Astrocyte (in vitro differentiated cells and primary cell): ENCODE results near the gene TIMM21. TPM values are rescaled to one million over a fixed set of nuclear protein-coding genes. Genes with fewer than 3 reads are reported as not detected.

Experiments
- DNase-seq: peaks from one replicate; pipeline ENCODE4 v3.0.0-alpha.2; 2010; ENCODE audit warnings: low read depth
- FAIRE-seq: peaks from 2 replicates; lab custom pipeline; 2011; peaks lifted over from hg19 to GRCh38; lab: Jason Lieb, UNC
- H2AFZ ChIP-seq: 2 replicates; pipeline ENCODE4 v1.6.0; 2012; ENCODE audit warnings: low read depth, low read length, inconsistent platforms
- H3K27ac ChIP-seq: 2 replicates; pipeline ENCODE4 v1.5.1; 2011; ENCODE audit warnings: low read depth, low read length, inconsistent platforms
- H3K27me3 ChIP-seq: 2 replicates; pipeline ENCODE4 v1.6.0; 2011; ENCODE audit warnings: low read length, inconsistent platforms; ENCODE audit not compliant: insufficient read depth
- H3K36me3 ChIP-seq: 2 replicates; pipeline ENCODE4 v1.5.1; 2011; ENCODE audit warnings: low read length, inconsistent platforms; ENCODE audit not compliant: insufficient read depth
- H3K4me1 ChIP-seq: 2 replicates; pipeline ENCODE4 v1.5.1; 2011; ENCODE audit warnings: low read length, inconsistent platforms; ENCODE audit not compliant: insufficient read depth
- H3K4me2 ChIP-seq: 2 replicates; pipeline ENCODE4 v1.6.0; 2012; ENCODE audit warnings: low read length, inconsistent platforms
- H3K4me3 ChIP-seq: 2 replicates; pipeline ENCODE4 v1.5.1; 2011; ENCODE audit warnings: low read depth, mild to moderate bottlenecking, low read length, inconsistent platforms; ENCODE audit not compliant: insufficient read depth
- H3K79me2 ChIP-seq: 2 replicates; pipeline ENCODE4 v1.6.0; 2012; ENCODE audit warnings: mild to moderate bottlenecking, low read length, inconsistent platforms; ENCODE audit not compliant: insufficient read depth
- H3K9ac ChIP-seq: 2 replicates; pipeline ENCODE4 v1.6.0; 2012; ENCODE audit warnings: mild to moderate bottlenecking, low read length, inconsistent platforms
- H3K9me3 ChIP-seq: 2 replicates; pipeline ENCODE4 v1.5.1; 2012; ENCODE audit warnings: low read depth, mild to moderate bottlenecking, low read length, inconsistent platforms; ENCODE audit not compliant: insufficient read depth
- H4K20me1 ChIP-seq: 2 replicates; pipeline ENCODE4 v1.6.0; 2012; ENCODE audit warnings: low read length, inconsistent platforms; ENCODE audit not compliant: insufficient read depth
- H3K27ac Mint-ChIP-seq: one replicate; pipeline ENCODE4 v1.8.0; 2021; ENCODE audit warnings: mild to moderate bottlenecking, mixed read lengths; ENCODE audit not compliant: unreplicated experiment
- H3K27me3 Mint-ChIP-seq: one replicate; pipeline ENCODE4 v1.8.0; 2021; ENCODE audit warnings: low read depth, mixed read lengths; ENCODE audit not compliant: unreplicated experiment
- H3K36me3 Mint-ChIP-seq: one replicate; pipeline ENCODE4 v1.8.0; 2021; ENCODE audit warnings: low read depth, mixed read lengths; ENCODE audit not compliant: unreplicated experiment
- H3K4me1 Mint-ChIP-seq: one replicate; pipeline ENCODE4 v1.8.0; 2021; ENCODE audit warnings: low read depth, mixed read lengths; ENCODE audit not compliant: unreplicated experiment
- H3K4me3 Mint-ChIP-seq: one replicate; pipeline ENCODE4 v1.8.0; 2021; ENCODE audit warnings: mild to moderate bottlenecking, moderate library complexity, mixed read lengths; ENCODE audit not compliant: unreplicated experiment
- H3K9me3 Mint-ChIP-seq: one replicate; pipeline ENCODE4 v1.8.0; 2021; ENCODE audit warnings: mild to moderate bottlenecking, mixed read lengths; ENCODE audit not compliant: unreplicated experiment
- CTCF ChIP-seq: IDR thresholded peaks from 2 replicates; pipeline ENCODE4 v1.5.1; 2011; ENCODE audit warnings: low read depth, mild to moderate bottlenecking, inconsistent platforms, low read length, moderate library complexity; ENCODE audit not compliant: insufficient read depth
- EZH2 ChIP-seq: IDR thresholded peaks from 2 replicates; pipeline ENCODE4 v1.6.1; 2012; ENCODE audit warnings: mild to moderate bottlenecking, low read length, inconsistent platforms; ENCODE audit not compliant: insufficient read depth
- total RNA-seq: library from RNA; stranded (reverse); gene quantifications from 2 replicates; pipeline ENCODE4 v1.2.1, GENCODE V29; 2021

Gene TIMM21
- total RNA-seq, 1 donor from 2014 or later, result 25.1 TPM

GRCh38 chr18:74191577-74191976 lies 43.3 kb downstream of the TIMM21 start:
- H3K36me3 Mint-ChIP-seq, result no peaks in the 10 kb centered on the region
- H3K4me1 ChIP-seq, result peaks cover 5% of the 10 kb centered on the region
- H3K9me3 ChIP-seq, result no peaks in the 10 kb centered on the region
- no peak overlapping the region for H3K9ac ChIP-seq
- H3K79me2 ChIP-seq, result no peaks in the 10 kb centered on the region
- TF ChIP-seq EZH2 (no peak), CTCF (no peak)
- no peak overlapping the region for H2AFZ ChIP-seq
- DNase-seq (no peak), FAIRE-seq (no peak)
- H3K27me3 Mint-ChIP-seq, result peaks cover 13% of the 10 kb centered on the region
- peaks cover 1% of the 10 kb centered on the region for H3K4me1 Mint-ChIP-seq
- no peaks in the 10 kb centered on the region for H4K20me1 ChIP-seq
- H3K36me3 ChIP-seq, result no peaks in the 10 kb centered on the region
- H3K4me3 Mint-ChIP-seq, result no peak overlapping the region
- no peak overlapping the region for H3K4me3 ChIP-seq
- no peaks in the 10 kb centered on the region for H3K27me3 ChIP-seq
- no peak overlapping the region for H3K4me2 ChIP-seq
- H3K27ac ChIP-seq, result no peak overlapping the region
- H3K9me3 Mint-ChIP-seq, result no peaks in the 10 kb centered on the region
- H3K27ac Mint-ChIP-seq, result no peak overlapping the region

- Histone ChIP-seq H3K4me2 (no peak overlapping the region), H3K9ac (no peak overlapping the region), H4K20me1 (no peaks in the 10 kb centered on the region), H3K27ac (no peak overlapping the region), H3K27me3 (no peaks in the 10 kb centered on the region), H3K9me3 (no peaks in the 10 kb centered on the region), H3K4me3 (no peak overlapping the region), H2AFZ (no peak overlapping the region), H3K79me2 (no peaks in the 10 kb centered on the region), H3K36me3 (no peaks in the 10 kb centered on the region), H3K4me1 (no peaks in the 10 kb centered on the region)
- no peak for FAIRE-seq
- Mint-ChIP-seq H3K9me3 (no peaks in the 10 kb centered on the region), H3K4me3 (no peak overlapping the region), H3K36me3 (no peaks in the 10 kb centered on the region), H3K27ac (no peak overlapping the region), H3K4me1 (no peaks in the 10 kb centered on the region), H3K27me3 (peaks cover 15% of the 10 kb centered on the region)
- TF ChIP-seq EZH2 (no peak), CTCF (no peak)
- no peak for DNase-seq
Measured at GRCh38 chr18:74194691-74195090, 46.4 kb downstream of the TIMM21 start.

GRCh38 chr18:74196220-74197119 lies 48.1 kb downstream of the TIMM21 start:
- Mint-ChIP-seq H3K9me3 (no peaks in the 10 kb centered on the region), H3K4me3 (peak overlapping the region; percentile 62), H3K27me3 (peaks cover 16% of the 10 kb centered on the region), H3K4me1 (no peaks in the 10 kb centered on the region), H3K27ac (no peak overlapping the region), H3K36me3 (no peaks in the 10 kb centered on the region)
- no peaks in the 10 kb centered on the region for H3K9me3 ChIP-seq
- H3K27me3 ChIP-seq, result peaks cover 6% of the 10 kb centered on the region
- H3K4me2 ChIP-seq, result peak overlapping the region; percentile 83
- H2AFZ ChIP-seq, result peak overlapping the region; percentile 72
- TF ChIP-seq CTCF, result peak; percentile 93
- no peak for TF ChIP-seq EZH2
- no peaks in the 10 kb centered on the region for H3K79me2 ChIP-seq
- H3K36me3 ChIP-seq, result no peaks in the 10 kb centered on the region
- DNase-seq, result peak; percentile 36
- no peaks in the 10 kb centered on the region for H3K4me1 ChIP-seq
- H4K20me1 ChIP-seq, result no peaks in the 10 kb centered on the region
- H3K9ac ChIP-seq, result peak overlapping the region; percentile 37
- H3K4me3 ChIP-seq, result peak overlapping the region; percentile 48
- H3K27ac ChIP-seq, result no peak overlapping the region
- peak; percentile 32 for FAIRE-seq
